Epidermal melanocyte (primary cell): ENCODE data around the gene THTPA.
"Not testable (repeated sequence)": the region's sequence is repeated elsewhere in the genome, so short reads cannot be mapped to it uniquely, and the experiment has no call there.

Source experiments
- DNase-seq: peaks from one replicate; pipeline ENCODE4 v3.0.0; 2011; ENCODE audit warnings: low spot score; ENCODE audit not compliant: insufficient read length

THTPA gene

GRCh38 chr14:23582906-23583760 lies 27.1 kb downstream of the THTPA start:
- DNase-seq = no peak

- not testable (repeated sequence) for DNase-seq
Observed at GRCh38 chr14:23583761-23584526, 27.9 kb downstream of the THTPA start.

GRCh38 chr14:23584527-23585203 lies 28.6 kb downstream of the THTPA start:
- DNase-seq = not testable (repeated sequence)

GRCh38 chr14:23588884-23589598 lies 33.0 kb downstream of the THTPA start:
- DNase-seq = peak; percentile 97

GRCh38 chr14:23589606-23590005 lies 33.5 kb downstream of the THTPA start:
- DNase-seq = no peak

GRCh38 chr14:23590198-23590597 lies 34.1 kb downstream of the THTPA start:
- no peak for DNase-seq

- DNase-seq = not testable (repeated sequence)
Observed at GRCh38 chr14:23594191-23594590, 38.1 kb downstream of the THTPA start.

GRCh38 chr14:23600322-23600707 lies 44.2 kb downstream of the THTPA start:
- DNase-seq = no peak

GRCh38 chr14:23600806-23601205 lies 44.7 kb downstream of the THTPA start:
- no peak for DNase-seq

GRCh38 chr14:23601424-23601823 lies 45.4 kb downstream of the THTPA start:
- DNase-seq = no peak

- no peak for DNase-seq
Observed at GRCh38 chr14:23601845-23602180, 45.7 kb downstream of the THTPA start.

GRCh38 chr14:23602181-23603095 lies 46.4 kb downstream of the THTPA start:
- DNase-seq = no peak

- no peak for DNase-seq
Observed at GRCh38 chr14:23603103-23603502, 47.0 kb downstream of the THTPA start.

GRCh38 chr14:23604148-23604547 lies 48.1 kb downstream of the THTPA start:
- DNase-seq = no peak

GRCh38 chr14:23604675-23605170 lies 48.7 kb downstream of the THTPA start:
- DNase-seq = no peak

- DNase-seq = no peak
Observed at GRCh38 chr14:23605931-23606585, 50.0 kb downstream of the THTPA start.

GRCh38 chr14:23608454-23608853 lies 52.4 kb downstream of the THTPA start:
- no peak for DNase-seq

- DNase-seq = no peak
Observed at GRCh38 chr14:23609001-23609400, 52.9 kb downstream of the THTPA start.

GRCh38 chr14:23609411-23610089 lies 53.5 kb downstream of the THTPA start:
- not testable (repeated sequence) for DNase-seq
